H9 (cell line): Measurements from ENCODE around the gene CLUH. TPM values are rescaled to one million over a fixed set of nuclear protein-coding genes. Genes with fewer than 3 reads are reported as not detected.

ENCODE experiments used
- DNase-seq: peaks from one replicate; pipeline ENCODE4 v3.0.0-alpha.2; 2017
- H2AFZ ChIP-seq: one replicate; pipeline ENCODE4 v1.6.1; 2013; ENCODE audit warnings: mild to moderate bottlenecking, low read length, control low read depth, moderate library complexity
- H2AK5ac ChIP-seq: 2 replicates; pipeline ENCODE4 v1.6.1; 2013; ENCODE audit warnings: low read length, control low read depth, mixed read lengths; ENCODE audit not compliant: insufficient read length
- H2BK120ac ChIP-seq: one replicate; pipeline ENCODE4 v1.6.1; 2013; ENCODE audit warnings: low read depth, mild to moderate bottlenecking, low read length, control low read depth, inconsistent platforms; ENCODE audit not compliant: poor library complexity, severe bottlenecking
- H2BK12ac ChIP-seq: 2 replicates; pipeline ENCODE4 v1.6.1; 2013; ENCODE audit warnings: low read length, control low read depth, mixed read lengths, low read depth; ENCODE audit not compliant: insufficient read length
- H2BK15ac ChIP-seq: 2 replicates; pipeline ENCODE4 v1.6.1; 2013; ENCODE audit warnings: low read depth, low read length, control low read depth
- H2BK20ac ChIP-seq: one replicate; pipeline ENCODE4 v1.6.1; 2013; ENCODE audit warnings: low read depth, mild to moderate bottlenecking, low read length, control low read depth, inconsistent platforms; ENCODE audit not compliant: poor library complexity, severe bottlenecking
- H2BK5ac ChIP-seq: 2 replicates; pipeline ENCODE4 v1.6.1; 2013; ENCODE audit warnings: low read length, control low read depth, mixed read lengths; ENCODE audit not compliant: insufficient read length
- H3K14ac ChIP-seq: 2 replicates; pipeline ENCODE4 v1.6.1; 2013; ENCODE audit warnings: low read length, control low read depth; ENCODE audit not compliant: insufficient read depth
- H3K18ac ChIP-seq: 2 replicates; pipeline ENCODE4 v1.6.1; 2013; ENCODE audit warnings: low read depth, mild to moderate bottlenecking, mixed read lengths, low read length, control low read depth; ENCODE audit not compliant: insufficient read length
- H3K23ac ChIP-seq: 2 replicates; pipeline ENCODE4 v1.6.1; 2013; ENCODE audit warnings: low read length, control low read depth, mixed read lengths, low read depth; ENCODE audit not compliant: insufficient read length
- H3K23me2 ChIP-seq: 2 replicates; pipeline ENCODE4 v1.6.1; 2013; ENCODE audit warnings: low read depth, mild to moderate bottlenecking, mixed read lengths, low read length, control low read depth; ENCODE audit not compliant: insufficient read length, poor library complexity, severe bottlenecking
- H3K27ac ChIP-seq: 2 replicates; pipeline ENCODE4 v1.5.1; 2013; ENCODE audit warnings: low read length, control low read depth, mixed read lengths, low read depth; ENCODE audit not compliant: insufficient read length
- H3K27me3 ChIP-seq: 2 replicates; pipeline ENCODE4 v1.6.1; 2013; ENCODE audit warnings: low read length, control low read depth, inconsistent platforms; ENCODE audit not compliant: insufficient read depth
- H3K4ac ChIP-seq: 2 replicates; pipeline ENCODE4 v1.6.1; 2013; ENCODE audit warnings: low read depth, mild to moderate bottlenecking, control low read depth, inconsistent platforms, low read length, moderate library complexity
- H3K4me1 ChIP-seq: 2 replicates; pipeline ENCODE4 v1.6.1; 2013; ENCODE audit warnings: low read length, control low read depth, inconsistent platforms; ENCODE audit not compliant: insufficient read depth
- H3K4me2 ChIP-seq: 2 replicates; pipeline ENCODE4 v1.6.1; 2013; ENCODE audit warnings: low read length, control low read depth, mixed read lengths; ENCODE audit not compliant: insufficient read length, insufficient read depth
- H3K56ac ChIP-seq: 2 replicates; pipeline ENCODE4 v1.6.1; 2013; ENCODE audit warnings: low read depth, mild to moderate bottlenecking, mixed read lengths, low read length, control low read depth; ENCODE audit not compliant: insufficient read length
- H3K79me1 ChIP-seq: 2 replicates; pipeline ENCODE4 v1.6.1; 2013; ENCODE audit warnings: low read depth, mild to moderate bottlenecking, moderate library complexity, low read length, control low read depth, inconsistent platforms; ENCODE audit not compliant: insufficient read depth, poor library complexity, severe bottlenecking
- H3K79me2 ChIP-seq: 2 replicates; pipeline ENCODE4 v1.6.1; 2013; ENCODE audit warnings: low read length, control low read depth, inconsistent platforms; ENCODE audit not compliant: insufficient read depth
- H3K9ac ChIP-seq: 2 replicates; pipeline ENCODE4 v1.6.1; 2013; ENCODE audit warnings: low read length, control low read depth, mixed read lengths; ENCODE audit not compliant: insufficient read length; ENCODE audit errors: extremely low read depth
- H3K9me3 ChIP-seq: one replicate; pipeline ENCODE4 v1.6.1; 2013; ENCODE audit warnings: low read depth, low read length, inconsistent platforms; ENCODE audit not compliant: control insufficient read depth
- H3T11ph ChIP-seq: one replicate; pipeline ENCODE4 v1.6.1; 2013; ENCODE audit warnings: mild to moderate bottlenecking, low read length, control low read depth, inconsistent platforms
- H4K20me1 ChIP-seq: one replicate; pipeline ENCODE4 v1.6.1; 2013; ENCODE audit not compliant: control insufficient read depth, insufficient read length, insufficient read depth
- H4K5ac ChIP-seq: 2 replicates; pipeline ENCODE4 v1.6.1; 2013; ENCODE audit warnings: low read depth, mild to moderate bottlenecking, mixed read lengths, low read length, control low read depth; ENCODE audit not compliant: insufficient read length
- H4K8ac ChIP-seq: replicated peaks from 2 replicates; pipeline ENCODE4 v1.6.1; 2013; ENCODE audit warnings: low read length, control low read depth, mixed read lengths, low read depth; ENCODE audit not compliant: insufficient read length
- H4K91ac ChIP-seq: 2 replicates; pipeline ENCODE4 v1.6.1; 2013; ENCODE audit warnings: low read depth, mild to moderate bottlenecking, moderate library complexity, mixed read lengths, low read length, control low read depth; ENCODE audit not compliant: insufficient read length
- H3K27ac Mint-ChIP-seq, 3 experiments: 2 replicates in 2 of 3; 3 replicates in 1 of 3; pipeline ENCODE4 v1.8.0; 2020 to 2021; ENCODE audit warnings: mixed read lengths in 3 of 3, mild to moderate bottlenecking in 1 of 3, moderate library complexity in 1 of 3
- H3K27me3 Mint-ChIP-seq: 2 replicates; pipeline ENCODE4 v1.8.0; 2021; ENCODE audit warnings: low read depth, mild to moderate bottlenecking, moderate library complexity, mixed read lengths
- H3K36me3 Mint-ChIP-seq, 3 experiments: 2 replicates in 2 of 3; 3 replicates in 1 of 3; pipeline ENCODE4 v1.8.0; 2020 to 2021; ENCODE audit warnings: low read depth in 3 of 3, mixed read lengths in 3 of 3; ENCODE audit not compliant: insufficient read depth in 1 of 3
- H3K4me1 Mint-ChIP-seq, 2 experiments: 2 replicates each; pipeline ENCODE4 v1.8.0; 2020; ENCODE audit warnings: mixed read lengths in 2 of 2
- H3K4me3 Mint-ChIP-seq, 2 experiments: 2 replicates in 1 of 2; 3 replicates in 1 of 2; pipeline ENCODE4 v1.8.0; 2020 to 2021; ENCODE audit warnings: mild to moderate bottlenecking in 2 of 2, mixed read lengths in 2 of 2, moderate library complexity in 1 of 2
- H3K9me3 Mint-ChIP-seq, 2 experiments: 2 replicates in 1 of 2; 3 replicates in 1 of 2; pipeline ENCODE4 v1.8.0; 2020; ENCODE audit warnings: mild to moderate bottlenecking in 2 of 2, mixed read lengths in 2 of 2, moderate library complexity in 1 of 2
- CTCF ChIP-seq: fragments of 200-600 bp; sonication (generic); conservative IDR thresholded peaks from 3 replicates; pipeline ENCODE4 v1.8.0; 2021; ENCODE audit warnings: antibody characterized with exemption, mild to moderate bottlenecking
- WGBS: extraction: QIAGEN DNeasy Blood & Tissue Kit; methylation state at CpG from one replicate; pipeline ENCODE4 v1.1.7; 2013; ENCODE audit warnings: missing lambda C conversion rate, low lambda C conversion rate, mixed read lengths; ENCODE audit not compliant: insufficient read length; ENCODE audit errors: extremely low coverage; 5-methylcytosine and 5-hydroxymethylcytosine counted together
- total RNA-seq: library from RNA; stranded (reverse); gene quantifications from 2 replicates; pipeline ENCODE4 v1.2.1, GENCODE V29; 2021

Gene CLUH
- total RNA-seq, 1 experiment from 2014 or later: 91.3 TPM

- Mint-ChIP-seq H3K4me1 (peaks cover 19 to 30% of the 10 kb centered on the region in 2 experiments), H3K27ac (no peak overlapping the region; a peak in 1 of 7 replicates), H3K27me3 (no peaks in the 10 kb centered on the region), H3K4me3 (no peak overlapping the region), H3K36me3 (peaks cover 3 to 44% (median 19%) of the 10 kb centered on the region in 3 experiments; a peak in 6 of 7 replicates), H3K9me3 (no peaks in the 10 kb centered on the region)
- no peaks in the 10 kb centered on the region; the same call in 1 of the 2 replicates for H3K4me1 ChIP-seq
- TF ChIP-seq CTCF: no peak
- H2BK120ac ChIP-seq: no peak overlapping the region
- H3K79me1 ChIP-seq: no peaks in the 10 kb centered on the region
- no CpG with 5 or more reads among the region's 16 CpGs for WGBS
- no peak overlapping the region for H3K4me2 ChIP-seq
- no peak overlapping the region for H2BK15ac ChIP-seq
- H3K23me2 ChIP-seq: no peaks in the 10 kb centered on the region
- no peak overlapping the region for H2AFZ ChIP-seq
- H3T11ph ChIP-seq: no peak overlapping the region
- no peak overlapping the region for H3K27ac ChIP-seq
- peaks cover 6% of the 10 kb centered on the region; the same call in 1 of the 2 replicates for H3K79me2 ChIP-seq
- H3K18ac ChIP-seq: no peak overlapping the region
- no peak overlapping the region for H2BK12ac ChIP-seq
- H4K8ac ChIP-seq: no peak overlapping the region
- no peak overlapping the region for H2BK5ac ChIP-seq
- no peaks in the 10 kb centered on the region for H3K27me3 ChIP-seq
- H4K20me1 ChIP-seq: no peaks in the 10 kb centered on the region
- H2BK20ac ChIP-seq: no peak overlapping the region
- H2AK5ac ChIP-seq: no peak overlapping the region
- H3K9me3 ChIP-seq: no peaks in the 10 kb centered on the region
- H3K9ac ChIP-seq: no peak overlapping the region
- H3K56ac ChIP-seq: no peak overlapping the region
- H3K23ac ChIP-seq: no peak overlapping the region
- no peak overlapping the region for H4K91ac ChIP-seq
- H3K4ac ChIP-seq: no peak overlapping the region
- DNase-seq: no peak
- H4K5ac ChIP-seq: no peak overlapping the region
- H3K14ac ChIP-seq: no peak overlapping the region
Measured at GRCh38 chr17:2703606-2704005, 8.0 kb downstream of the CLUH start.
